CD14-positive monocyte (primary cell): ENCODE results near the gene OGFOD3. TPM values are rescaled to one million over a fixed set of nuclear protein-coding genes. Genes with fewer than 3 reads are reported as not detected.

Source experiments
- DNase-seq, 3 donors: peaks; one replicate each; pipeline ENCODE4 v3.0.0-alpha.2; 2011 to 2022
- H2AFZ ChIP-seq: 2 replicates; pipeline ENCODE4 v1.6.0; 2012; ENCODE audit warnings: mild to moderate bottlenecking, low read depth, low read length, inconsistent platforms; ENCODE audit not compliant: insufficient read depth, poor library complexity, severe bottlenecking
- H3K27ac ChIP-seq, 2 donors: 1 replicate in 1 of 2; 2 replicates in 1 of 2; pipeline ENCODE4 v1.5.1; 2012 to 2013; ENCODE audit warnings: low read length in 2 of 2, control low read depth in 1 of 2, inconsistent platforms in 1 of 2, low read depth in 1 of 2, mild to moderate bottlenecking in 1 of 2
- H3K27me3 ChIP-seq, 2 donors: one replicate each; pipeline versions ENCODE4 v1.6.0 to v1.6.1; 2011 to 2013; ENCODE audit warnings: low read length in 2 of 2; ENCODE audit not compliant: control insufficient read depth in 2 of 2, insufficient read depth in 2 of 2
- H3K36me3 ChIP-seq, 2 donors: replicated peaks in 1 of 2; 1 replicate in 1 of 2; 2 replicates in 1 of 2; pipeline versions ENCODE4 v1.5.1 to v1.6.1; 2012 to 2013; ENCODE audit warnings: low read length in 2 of 2, control low read depth in 1 of 2, inconsistent platforms in 1 of 2, mild to moderate bottlenecking in 1 of 2; ENCODE audit not compliant: insufficient read depth in 2 of 2, control insufficient read depth in 1 of 2
- H3K4me1 ChIP-seq, 2 donors: 1 replicate in 1 of 2; 2 replicates in 1 of 2; pipeline versions ENCODE4 v1.5.1 to v1.6.1; 2012 to 2013; ENCODE audit warnings: low read length in 2 of 2, control low read depth in 1 of 2, inconsistent platforms in 1 of 2, mild to moderate bottlenecking in 1 of 2, moderate library complexity in 1 of 2; ENCODE audit not compliant: insufficient read depth in 2 of 2, control insufficient read depth in 1 of 2
- H3K4me2 ChIP-seq: replicated peaks from 2 replicates; pipeline ENCODE3; 2012; ENCODE audit warnings: low read length, moderate library complexity, mild to moderate bottlenecking; ENCODE audit not compliant: poor library complexity, severe bottlenecking; ENCODE audit errors: extremely low read depth
- H3K4me3 ChIP-seq, 3 experiments: fragments of 200-600 bp in 1 of 3; sonication (generic) in 1 of 3; replicated peaks in 1 of 3; 1 replicate in 2 of 3; 2 replicates in 1 of 3; pipeline ENCODE4 v1.5.1; 2011 to 2013; ENCODE audit warnings: low read length in 3 of 3, mild to moderate bottlenecking in 3 of 3, control low read depth in 2 of 3, low read depth in 2 of 3, inconsistent platforms in 1 of 3, moderate library complexity in 1 of 3
- H3K79me2 ChIP-seq: 2 replicates; pipeline ENCODE4 v1.6.0; 2012; ENCODE audit warnings: mild to moderate bottlenecking, control low read depth, inconsistent platforms, low read length, moderate library complexity; ENCODE audit not compliant: insufficient read depth
- H3K9ac ChIP-seq: 2 replicates; pipeline ENCODE4 v1.6.0; 2017; ENCODE audit warnings: low read length, mild to moderate bottlenecking; ENCODE audit not compliant: insufficient read depth, poor library complexity, severe bottlenecking
- H3K9me3 ChIP-seq, 2 donors: replicated peaks in 1 of 2; 1 replicate in 1 of 2; 2 replicates in 1 of 2; pipeline versions ENCODE4 v1.5.1 to v1.6.1; 2012 to 2013; ENCODE audit warnings: low read length in 2 of 2, control low read depth in 1 of 2; ENCODE audit not compliant: control insufficient read depth in 1 of 2, insufficient read depth in 1 of 2
- H4K20me1 ChIP-seq: 2 replicates; pipeline ENCODE4 v1.6.0; 2012; ENCODE audit warnings: mild to moderate bottlenecking, low read length, control low read depth, moderate library complexity; ENCODE audit not compliant: insufficient read depth
- H3K27ac Mint-ChIP-seq, 7 donors: one replicate each; pipeline ENCODE4 v1.8.0; 2020; ENCODE audit warnings: mild to moderate bottlenecking in 7 of 7, mixed read lengths in 7 of 7, moderate library complexity in 6 of 7, inconsistent platforms in 2 of 7
- H3K27me3 Mint-ChIP-seq, 3 donors: one replicate each; pipeline ENCODE4 v1.8.0; 2021 to 2022; ENCODE audit warnings: low read depth in 3 of 3, mild to moderate bottlenecking in 3 of 3, mixed read lengths in 3 of 3, moderate library complexity in 3 of 3, inconsistent platforms in 1 of 3
- H3K36me3 Mint-ChIP-seq, 2 donors: one replicate each; pipeline ENCODE4 v1.8.0; 2020; ENCODE audit warnings: mixed read lengths in 2 of 2, inconsistent platforms in 1 of 2, mild to moderate bottlenecking in 1 of 2
- H3K4me1 Mint-ChIP-seq: one replicate; pipeline ENCODE4 v1.8.0; 2020; ENCODE audit warnings: mild to moderate bottlenecking, mixed read lengths
- H3K4me3 Mint-ChIP-seq, 2 donors: one replicate each; pipeline ENCODE4 v1.8.0; 2020; ENCODE audit warnings: mild to moderate bottlenecking in 2 of 2, mixed read lengths in 2 of 2, moderate library complexity in 1 of 2
- H3K9me3 Mint-ChIP-seq, 7 donors: one replicate each; pipeline ENCODE4 v1.8.0; 2020 to 2022; ENCODE audit warnings: mixed read lengths in 7 of 7, mild to moderate bottlenecking in 6 of 7, moderate library complexity in 6 of 7, inconsistent platforms in 2 of 7
- WGBS: methylation state at CpG from one replicate; pipeline ENCODE4 v1.1.5; 2013; ENCODE audit warnings: missing lambda C conversion rate; ENCODE audit not compliant: insufficient coverage; 5-methylcytosine and 5-hydroxymethylcytosine counted together
- intact Hi-C, 2 donors: fragments of 100-400 bp; cut with micrococcal nuclease; formaldehyde crosslinking; loops; one replicate each; pipeline versions ENCODE4 v1.15.0 to v1.15.1; 2023
- polyA plus RNA-seq, 3 donors: library from polyadenylated mRNA; depleted of rRNA in 1 of 3; unstranded in 2 of 3; stranded (reverse) in 1 of 3; fragments of 300-500 nt in 2 of 3; fragments of >200 nt in 1 of 3; fragmentation: Illumina TruSeq in 2 of 3; gene quantifications; 1 replicate in 2 of 3; 2 replicates in 1 of 3; pipeline ENCODE4 v1.2.3, GENCODE V29; 2012 to 2021
- TF ChIP-seq, protein P1 (sequence below): fragments of 200-600 bp; IDR thresholded peaks from one replicate; pipeline ENCODE4 v1.8.0; 2022; ENCODE audit warnings: antibody characterized with exemption, mild to moderate bottlenecking

OGFOD3 gene
- polyA plus RNA-seq, 3 donors = 17.9 to 36.4 (median 25.2) TPM

DNA sequence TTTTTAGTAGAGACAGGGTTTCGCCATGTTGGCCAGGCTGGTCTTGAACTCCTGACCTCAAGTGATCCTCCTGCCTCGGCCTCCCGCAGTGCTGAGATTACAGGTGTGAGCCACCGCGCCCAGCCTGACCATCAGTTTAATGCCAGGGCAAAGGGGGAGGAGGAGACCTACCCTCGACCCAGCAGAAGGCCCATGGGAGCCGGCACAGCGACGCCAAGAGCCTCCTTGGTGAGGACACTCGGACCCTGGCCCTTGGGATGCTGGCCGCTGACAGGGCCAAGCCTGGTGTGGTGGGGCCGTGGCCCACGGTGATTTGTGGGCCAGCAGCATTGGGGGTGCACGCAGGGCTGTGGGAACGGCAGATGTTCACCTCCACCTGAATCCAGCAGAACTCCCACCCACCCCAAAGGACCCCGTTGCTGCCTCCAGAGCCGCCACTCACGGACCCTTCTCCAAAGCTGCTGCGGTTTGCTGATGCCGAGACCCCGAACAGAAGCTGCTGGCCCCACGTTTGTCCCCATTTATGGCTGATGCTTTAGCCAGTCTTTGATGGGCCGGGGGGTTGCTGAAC lies 26.8 kb downstream of the OGFOD3 start:
- no peak for DNase-seq
- no peak overlapping the region for H3K27ac ChIP-seq
- peaks cover 10 to 11% of the 10 kb centered on the region in 2 donors for H3K4me1 ChIP-seq
- Mint-ChIP-seq H3K9me3 (peaks cover 0 to 6% (median 0%) of the 10 kb centered on the region in 7 donors), H3K36me3 (peaks cover 26 to 39% of the 10 kb centered on the region in 2 donors), H3K4me3 (no peak overlapping the region), H3K27me3 (peaks cover 9 to 16% (median 15%) of the 10 kb centered on the region in 3 donors), H3K4me1 (peaks cover 14% of the 10 kb centered on the region), H3K27ac (no peak overlapping the region)
- WGBS = 97% methylated on average over 23 of the region's 23 CpGs
- no peak overlapping the region for H3K4me2 ChIP-seq
- no peak overlapping the region for H3K4me3 ChIP-seq
- TF ChIP-seq, protein P1, sequence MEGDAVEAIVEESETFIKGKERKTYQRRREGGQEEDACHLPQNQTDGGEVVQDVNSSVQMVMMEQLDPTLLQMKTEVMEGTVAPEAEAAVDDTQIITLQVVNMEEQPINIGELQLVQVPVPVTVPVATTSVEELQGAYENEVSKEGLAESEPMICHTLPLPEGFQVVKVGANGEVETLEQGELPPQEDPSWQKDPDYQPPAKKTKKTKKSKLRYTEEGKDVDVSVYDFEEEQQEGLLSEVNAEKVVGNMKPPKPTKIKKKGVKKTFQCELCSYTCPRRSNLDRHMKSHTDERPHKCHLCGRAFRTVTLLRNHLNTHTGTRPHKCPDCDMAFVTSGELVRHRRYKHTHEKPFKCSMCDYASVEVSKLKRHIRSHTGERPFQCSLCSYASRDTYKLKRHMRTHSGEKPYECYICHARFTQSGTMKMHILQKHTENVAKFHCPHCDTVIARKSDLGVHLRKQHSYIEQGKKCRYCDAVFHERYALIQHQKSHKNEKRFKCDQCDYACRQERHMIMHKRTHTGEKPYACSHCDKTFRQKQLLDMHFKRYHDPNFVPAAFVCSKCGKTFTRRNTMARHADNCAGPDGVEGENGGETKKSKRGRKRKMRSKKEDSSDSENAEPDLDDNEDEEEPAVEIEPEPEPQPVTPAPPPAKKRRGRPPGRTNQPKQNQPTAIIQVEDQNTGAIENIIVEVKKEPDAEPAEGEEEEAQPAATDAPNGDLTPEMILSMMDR = no peak
- H3K36me3 ChIP-seq = peaks cover 0 to 20% of the 10 kb centered on the region in 2 donors
- no peaks in the 10 kb centered on the region for H3K79me2 ChIP-seq
- no peak overlapping the region for H2AFZ ChIP-seq
- intact Hi-C loops = no loop called here
- H3K9ac ChIP-seq = no peak overlapping the region
- no peaks in the 10 kb centered on the region for H4K20me1 ChIP-seq
- no peaks in the 10 kb centered on the region for H3K9me3 ChIP-seq
- H3K27me3 ChIP-seq = peaks cover 0 to 7% of the 10 kb centered on the region in 2 donors

DNA sequence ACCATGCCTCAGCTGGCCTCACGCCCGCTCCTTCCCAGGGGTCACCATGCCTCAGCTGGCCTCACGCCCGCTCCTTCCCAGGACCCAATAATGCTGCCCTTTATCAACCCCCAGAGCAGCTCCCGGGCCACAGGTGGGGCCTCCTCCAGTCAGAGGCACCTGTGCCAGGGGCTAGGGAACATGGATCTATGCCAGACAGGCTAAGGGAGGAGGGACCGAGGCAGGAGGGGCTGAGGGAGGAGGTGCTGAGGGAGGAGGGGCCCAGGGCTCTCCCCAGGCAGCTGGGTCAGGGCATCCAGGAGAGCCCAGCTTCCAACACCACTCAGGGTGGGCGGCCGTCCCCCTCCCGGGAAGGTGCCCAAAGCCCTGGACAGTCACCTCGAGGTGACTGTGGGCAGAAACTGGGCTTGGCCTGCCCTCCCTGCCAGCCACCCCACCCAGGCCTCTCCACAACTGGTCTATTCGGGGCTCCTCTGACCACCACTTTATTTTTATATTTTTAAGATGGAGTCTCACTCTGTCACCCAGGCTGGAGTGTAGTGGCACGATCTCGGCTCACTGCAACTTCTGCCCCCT lies 27.4 kb downstream of the OGFOD3 start:
- H3K9ac ChIP-seq = no peak overlapping the region
- no peaks in the 10 kb centered on the region for H3K9me3 ChIP-seq
- peaks cover 0 to 13% of the 10 kb centered on the region in 2 donors for H3K27me3 ChIP-seq
- H2AFZ ChIP-seq = no peak overlapping the region
- 100% methylated on average over 3 of the region's 13 CpGs for WGBS
- H3K4me1 ChIP-seq = peaks cover 10 to 11% of the 10 kb centered on the region in 2 donors
- no peak overlapping the region for H3K4me3 ChIP-seq
- no peaks in the 10 kb centered on the region for H4K20me1 ChIP-seq
- no peak overlapping the region for H3K27ac Mint-ChIP-seq
- H3K9me3 Mint-ChIP-seq = peaks cover 0 to 6% (median 0%) of the 10 kb centered on the region in 7 donors
- peaks cover 9 to 22% (median 21%) of the 10 kb centered on the region in 3 donors for H3K27me3 Mint-ChIP-seq
- H3K4me2 ChIP-seq = no peak overlapping the region
- intact Hi-C loops = no loop called here
- DNase-seq = no peak
- TF ChIP-seq, protein P1 = no peak
- peaks cover 14% of the 10 kb centered on the region for H3K4me1 Mint-ChIP-seq
- no peak overlapping the region for H3K27ac ChIP-seq
- peaks cover 26 to 39% of the 10 kb centered on the region in 2 donors for H3K36me3 Mint-ChIP-seq
- H3K79me2 ChIP-seq = no peaks in the 10 kb centered on the region
- H3K36me3 ChIP-seq = peaks cover 0 to 20% of the 10 kb centered on the region in 2 donors
- no peak overlapping the region for H3K4me3 Mint-ChIP-seq
